Measurements from ENCODE around the gene MROH2B.

MROH2B gene

GRCh38 chr5:41071242-41071641 is at the start of gene MROH2B:
Gene MROH2B, minus strand, starts transcription at chr5:41071342. Its CDS starts 490 bp downstream, at chr5:41070852.
- no peaks in the 10 kb centered on the region for H3K27me3 ChIP-seq
- no peaks in the 10 kb centered on the region for H3K9me3 ChIP-seq
- no peaks in the 10 kb centered on the region for H3K4me1 ChIP-seq (ENCODE audit: control insufficient read depth in 1 of 2, insufficient read depth in 1 of 2, low read depth in 1 of 2, low read length in 1 of 2)
- no peak within 1 kb of the TSS for H3K4me3 ChIP-seq (ENCODE audit: low read depth in 1 of 2, low read length in 1 of 2)
- TF ChIP-seq CTCF (IDR thresholded peaks at IDR 0.05), result no peak
- H3K36me3 ChIP-seq, result no peaks in the 10 kb centered on the region
- H3K27ac ChIP-seq, result no peak within 1 kb of the TSS

- H3K27me3 ChIP-seq, result no peaks in the 10 kb centered on the region
- H3K27ac ChIP-seq, result no peak overlapping the region
- no peak for TF ChIP-seq CTCF (IDR thresholded peaks at IDR 0.05)
- H3K9me3 ChIP-seq, result no peaks in the 10 kb centered on the region
- no peak overlapping the region for H3K4me3 ChIP-seq (ENCODE audit: low read depth in 1 of 2, low read length in 1 of 2)
- H3K4me1 ChIP-seq (ENCODE audit: control insufficient read depth in 1 of 2, insufficient read depth in 1 of 2, low read depth in 1 of 2, low read length in 1 of 2), result no peaks in the 10 kb centered on the region
- no peaks in the 10 kb centered on the region for H3K36me3 ChIP-seq
Measured at GRCh38 chr5:41120600-41120999, 49.5 kb upstream of the MROH2B start.

GRCh38 chr5:41118177-41118576 is 47.0 kb upstream of the MROH2B start:
- no peak overlapping the region for H3K27ac ChIP-seq
- no peaks in the 10 kb centered on the region for H3K27me3 ChIP-seq
- no peaks in the 10 kb centered on the region for H3K36me3 ChIP-seq
- no peaks in the 10 kb centered on the region for H3K9me3 ChIP-seq
- no peak overlapping the region for H3K4me3 ChIP-seq (ENCODE audit: low read depth in 1 of 2, low read length in 1 of 2)
- H3K4me1 ChIP-seq (ENCODE audit: control insufficient read depth in 1 of 2, insufficient read depth in 1 of 2, low read depth in 1 of 2, low read length in 1 of 2), result no peaks in the 10 kb centered on the region
- TF ChIP-seq CTCF (IDR thresholded peaks at IDR 0.05), result no peak

GRCh38 chr5:41115281-41115680 is 44.1 kb upstream of the MROH2B start:
- no peak overlapping the region for H3K4me3 ChIP-seq (ENCODE audit: low read depth in 1 of 2, low read length in 1 of 2)
- H3K4me1 ChIP-seq (ENCODE audit: control insufficient read depth in 1 of 2, insufficient read depth in 1 of 2, low read depth in 1 of 2, low read length in 1 of 2), result no peaks in the 10 kb centered on the region
- no peak overlapping the region for H3K27ac ChIP-seq
- no peak for TF ChIP-seq CTCF (IDR thresholded peaks at IDR 0.05)
- no peaks in the 10 kb centered on the region for H3K9me3 ChIP-seq
- H3K27me3 ChIP-seq, result no peaks in the 10 kb centered on the region
- no peaks in the 10 kb centered on the region for H3K36me3 ChIP-seq

GRCh38 chr5:41112486-41113455 is 41.6 kb upstream of the MROH2B start:
- no peaks in the 10 kb centered on the region for H3K4me1 ChIP-seq (ENCODE audit: control insufficient read depth in 1 of 2, insufficient read depth in 1 of 2, low read depth in 1 of 2, low read length in 1 of 2)
- no peaks in the 10 kb centered on the region for H3K36me3 ChIP-seq
- H3K9me3 ChIP-seq, result no peaks in the 10 kb centered on the region
- no peak overlapping the region for H3K4me3 ChIP-seq (ENCODE audit: low read depth in 1 of 2, low read length in 1 of 2)
- no peaks in the 10 kb centered on the region for H3K27me3 ChIP-seq
- no peak for TF ChIP-seq CTCF (IDR thresholded peaks at IDR 0.05)
- no peak overlapping the region for H3K27ac ChIP-seq
